Stimulated activated CD4-positive, alpha-beta T cell treated with anti-CD3 and anti-CD28 coated beads, Interleukin-1b, Interleukin-23, amount 100 ng/mL, for 4 hours (primary cell): ENCODE results near the gene GRIN3B.

Experiments used
- DNase-seq, 2 donors: peaks; one replicate each; pipeline ENCODE4 v3.0.0-alpha.2; 2020; ENCODE audit warnings: low read depth in 2 of 2

The GRIN3B gene

DNA sequence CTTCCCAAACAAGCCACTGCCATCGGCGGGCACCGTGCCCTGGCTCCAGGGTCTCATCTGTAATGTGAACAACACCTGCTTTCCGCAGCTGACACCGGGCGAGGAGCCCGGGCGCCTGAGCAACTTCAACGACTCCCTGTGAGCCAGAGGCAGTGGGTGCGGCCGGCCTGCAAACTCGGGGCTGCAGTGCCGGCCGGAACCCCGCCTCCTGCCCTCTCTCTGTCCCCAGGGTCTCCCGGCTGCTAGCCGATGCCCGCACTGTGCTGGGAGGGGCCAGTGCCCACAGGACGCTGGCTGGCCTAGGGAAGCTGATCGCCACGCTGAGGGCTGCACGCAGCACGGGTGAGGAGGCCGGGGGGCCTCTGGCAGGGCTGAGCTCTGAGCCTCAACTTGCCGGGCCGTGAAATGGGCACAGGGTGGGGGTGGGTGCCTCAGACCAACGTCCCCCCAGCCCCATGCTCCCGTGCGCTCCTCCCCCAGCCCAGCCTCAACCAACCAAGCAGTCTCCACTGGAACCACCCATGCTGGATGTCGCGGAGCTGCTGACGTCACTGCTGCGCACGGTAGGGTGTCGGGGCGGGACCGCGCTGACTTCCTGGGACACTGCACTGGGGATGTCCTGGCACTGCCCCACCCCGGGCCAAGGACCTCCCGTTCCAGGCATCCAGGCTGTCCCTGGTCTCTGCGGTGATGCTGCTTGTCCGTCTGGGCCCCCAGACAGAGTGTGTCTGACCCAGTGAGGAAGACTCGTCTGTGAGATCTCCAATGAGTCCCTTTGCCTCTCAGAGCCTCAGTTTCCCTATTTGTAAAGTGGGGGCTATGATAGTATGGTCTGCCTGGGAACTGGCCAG is 41.8 kb downstream of the GRIN3B start:
- no peak for DNase-seq

- no peak for DNase-seq
These were observed 42.7 kb downstream of the GRIN3B start for GRCh38 chr19:1042689-1043511.

GRCh38 chr19:1045247-1045603 is 45.0 kb downstream of the GRIN3B start:
- DNase-seq, result peak in 1 of 2 donors; percentile 41

- DNase-seq, result no peak
These were observed 46.0 kb downstream of the GRIN3B start for GRCh38 chr19:1046117-1046626.

DNA sequence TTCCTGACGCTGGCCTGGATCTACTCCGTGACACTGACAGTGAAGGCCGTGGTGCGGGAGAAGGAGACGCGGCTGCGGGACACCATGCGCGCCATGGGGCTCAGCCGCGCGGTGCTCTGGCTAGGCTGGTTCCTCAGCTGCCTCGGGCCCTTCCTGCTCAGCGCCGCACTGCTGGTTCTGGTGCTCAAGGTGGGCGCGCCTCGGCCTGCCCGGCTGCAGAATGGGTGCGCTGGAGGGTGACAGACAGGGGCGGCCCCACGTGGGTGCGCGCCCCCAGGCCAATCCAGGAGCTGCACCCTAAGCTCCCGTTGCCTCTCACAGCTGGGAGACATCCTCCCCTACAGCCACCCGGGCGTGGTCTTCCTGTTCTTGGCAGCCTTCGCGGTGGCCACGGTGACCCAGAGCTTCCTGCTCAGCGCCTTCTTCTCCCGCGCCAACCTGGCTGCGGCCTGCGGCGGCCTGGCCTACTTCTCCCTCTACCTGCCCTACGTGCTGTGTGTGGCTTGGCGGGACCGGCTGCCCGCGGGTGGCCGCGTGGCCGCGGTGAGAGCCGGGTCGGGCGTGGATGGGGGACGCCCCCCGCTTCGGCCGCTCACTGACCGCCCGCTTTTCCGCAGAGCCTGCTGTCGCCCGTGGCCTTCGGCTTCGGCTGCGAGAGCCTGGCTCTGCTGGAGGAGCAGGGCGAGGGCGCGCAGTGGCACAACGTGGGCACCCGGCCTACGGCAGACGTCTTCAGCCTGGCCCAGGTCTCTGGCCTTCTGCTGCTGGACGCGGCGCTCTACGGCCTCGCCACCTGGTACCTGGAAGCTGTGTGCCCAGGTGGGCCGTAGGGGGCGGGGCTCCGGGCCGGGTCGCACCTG is 46.8 kb downstream of the GRIN3B start:
- no peak for DNase-seq

- DNase-seq, result no peak
These were observed 47.5 kb downstream of the GRIN3B start for GRCh38 chr19:1047696-1048147.

DNA sequence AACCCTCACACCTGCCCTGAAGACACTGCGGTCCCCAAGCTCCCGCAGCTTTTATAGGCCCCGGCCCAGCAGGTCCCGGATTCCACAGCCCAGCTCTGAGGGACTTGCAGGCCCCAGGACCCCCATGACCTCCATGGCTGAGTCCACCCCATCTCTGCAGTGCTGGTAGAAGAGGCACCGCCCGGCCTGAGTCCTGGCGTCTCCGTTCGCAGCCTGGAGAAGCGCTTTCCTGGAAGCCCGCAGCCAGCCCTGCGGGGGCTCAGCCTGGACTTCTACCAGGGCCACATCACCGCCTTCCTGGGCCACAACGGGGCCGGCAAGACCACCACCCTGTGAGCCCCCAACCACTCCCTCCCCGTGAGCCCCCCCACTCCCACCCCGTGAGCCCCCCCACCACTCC is 48.9 kb downstream of the GRIN3B start:
- no peak for DNase-seq

GRCh38 chr19:1049800-1050199 is 49.6 kb downstream of the GRIN3B start:
- no peak for DNase-seq

GRCh38 chr19:1050989-1051788 is 51.0 kb downstream of the GRIN3B start:
- no peak for DNase-seq

GRCh38 chr19:1051791-1052190 is 51.6 kb downstream of the GRIN3B start:
- no peak for DNase-seq

- DNase-seq, result no peak
These were observed 52.2 kb downstream of the GRIN3B start for GRCh38 chr19:1052349-1052975.

DNA sequence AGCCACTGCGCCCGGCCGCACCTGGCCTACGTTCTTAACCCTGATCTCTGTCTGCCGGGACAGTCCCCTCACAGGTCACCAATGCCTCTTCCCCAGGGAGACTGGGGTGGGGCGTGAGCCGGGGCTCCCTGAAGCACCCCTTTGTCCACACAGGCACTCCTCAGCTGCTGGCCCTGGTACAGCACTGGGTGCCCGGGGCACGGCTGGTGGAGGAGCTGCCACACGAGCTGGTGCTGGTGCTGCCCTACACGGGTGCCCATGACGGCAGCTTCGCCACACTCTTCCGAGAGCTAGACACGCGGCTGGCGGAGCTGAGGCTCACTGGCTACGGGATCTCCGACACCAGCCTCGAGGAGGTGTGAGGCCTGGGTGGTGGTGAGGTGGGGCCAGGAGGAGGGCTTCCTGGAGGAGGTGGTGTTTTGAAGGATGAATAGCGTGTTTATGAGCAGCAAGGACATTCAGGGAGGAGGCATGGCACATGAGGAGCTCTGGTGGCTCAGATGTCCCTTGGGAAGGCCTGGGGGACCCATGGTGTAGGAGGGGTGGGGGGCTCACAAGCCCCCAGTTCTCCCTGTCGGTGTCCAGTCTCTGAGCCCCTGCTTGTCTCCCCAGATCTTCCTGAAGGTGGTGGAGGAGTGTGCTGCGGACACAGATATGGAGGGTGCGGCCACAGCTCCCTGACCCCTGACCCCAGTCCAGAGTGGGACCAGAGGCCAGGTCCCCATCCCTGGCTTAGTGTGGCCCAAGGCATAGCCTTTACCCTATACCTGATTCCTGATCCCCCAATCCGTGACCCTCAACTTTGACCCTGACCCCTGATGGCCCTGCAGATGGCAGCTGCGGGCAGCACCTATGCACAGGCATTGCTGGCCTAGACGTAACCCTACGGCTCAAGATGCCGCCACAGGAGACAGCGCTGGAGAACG is 53.2 kb downstream of the GRIN3B start:
- DNase-seq, result no peak

DNA sequence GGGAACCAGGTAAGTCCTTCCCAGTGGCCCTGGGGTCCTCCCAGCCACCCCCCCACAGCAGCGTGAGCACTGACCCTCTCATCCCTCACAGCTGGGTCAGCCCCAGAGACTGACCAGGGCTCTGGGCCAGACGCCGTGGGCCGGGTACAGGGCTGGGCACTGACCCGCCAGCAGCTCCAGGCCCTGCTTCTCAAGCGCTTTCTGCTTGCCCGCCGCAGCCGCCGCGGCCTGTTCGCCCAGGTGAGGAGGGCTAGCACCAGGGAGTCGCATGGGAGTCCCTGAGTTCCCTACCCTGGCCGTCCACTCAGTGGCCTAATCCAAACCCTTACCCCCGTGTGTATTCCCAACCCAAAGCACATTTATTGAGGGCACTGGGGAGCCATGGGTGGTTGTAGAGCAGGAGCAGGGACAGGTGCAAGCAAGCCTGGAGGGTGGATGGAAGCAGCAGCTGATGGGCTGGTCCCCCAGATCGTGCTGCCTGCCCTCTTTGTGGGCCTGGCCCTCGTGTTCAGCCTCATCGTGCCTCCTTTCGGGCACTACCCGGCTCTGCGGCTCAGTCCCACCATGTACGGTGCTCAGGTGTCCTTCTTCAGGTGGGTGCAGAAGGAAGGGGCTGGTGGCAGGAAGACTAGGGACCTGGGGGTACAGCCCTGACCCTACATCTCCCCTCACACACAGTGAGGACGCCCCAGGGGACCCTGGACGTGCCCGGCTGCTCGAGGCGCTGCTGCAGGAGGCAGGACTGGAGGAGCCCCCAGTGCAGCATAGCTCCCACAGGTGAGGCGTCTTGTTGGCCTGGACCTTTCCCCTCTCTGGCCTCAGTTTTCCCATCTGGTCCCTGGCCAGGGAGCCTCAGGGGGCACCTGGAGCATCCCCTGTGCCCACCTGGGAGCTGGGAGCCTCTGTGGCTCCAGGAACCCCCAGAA is 54.1 kb downstream of the GRIN3B start:
- no peak for DNase-seq

DNA sequence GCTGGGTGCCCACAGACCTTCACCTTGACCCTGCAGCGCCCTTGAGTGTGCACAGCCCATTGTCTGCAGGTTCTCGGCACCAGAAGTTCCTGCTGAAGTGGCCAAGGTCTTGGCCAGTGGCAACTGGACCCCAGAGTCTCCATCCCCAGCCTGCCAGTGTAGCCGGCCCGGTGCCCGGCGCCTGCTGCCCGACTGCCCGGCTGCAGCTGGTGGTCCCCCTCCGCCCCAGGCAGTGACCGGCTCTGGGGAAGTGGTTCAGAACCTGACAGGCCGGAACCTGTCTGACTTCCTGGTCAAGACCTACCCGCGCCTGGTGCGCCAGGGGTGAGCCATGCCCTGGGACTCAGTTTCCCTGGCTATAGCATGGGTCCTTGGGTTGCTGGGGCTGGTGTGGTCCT is 54.8 kb downstream of the GRIN3B start:
- DNase-seq, result no peak

DNA sequence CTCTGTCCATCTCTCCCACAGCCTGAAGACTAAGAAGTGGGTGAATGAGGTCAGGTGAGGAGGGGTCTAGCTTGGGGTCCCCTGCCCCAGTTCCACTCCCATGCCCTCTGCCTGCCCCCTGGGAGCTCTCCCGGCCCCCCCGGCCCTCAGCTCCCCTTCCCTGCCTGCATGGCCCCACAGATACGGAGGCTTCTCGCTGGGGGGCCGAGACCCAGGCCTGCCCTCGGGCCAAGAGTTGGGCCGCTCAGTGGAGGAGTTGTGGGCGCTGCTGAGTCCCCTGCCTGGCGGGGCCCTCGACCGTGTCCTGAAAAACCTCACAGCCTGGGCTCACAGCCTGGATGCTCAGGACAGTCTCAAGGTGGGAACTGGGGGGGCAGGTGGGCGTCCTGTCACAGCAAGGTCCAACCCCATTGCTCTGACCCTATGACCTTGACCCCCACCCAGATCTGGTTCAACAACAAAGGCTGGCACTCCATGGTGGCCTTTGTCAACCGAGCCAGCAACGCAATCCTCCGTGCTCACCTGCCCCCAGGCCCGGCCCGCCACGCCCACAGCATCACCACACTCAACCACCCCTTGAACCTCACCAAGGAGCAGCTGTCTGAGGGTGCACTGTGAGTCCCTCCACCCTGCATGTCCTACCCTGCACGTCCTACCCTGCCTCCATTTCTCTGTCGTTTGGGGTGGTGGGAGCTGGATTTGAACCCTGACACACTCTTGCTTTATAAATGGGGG is 55.8 kb downstream of the GRIN3B start:
- no peak for DNase-seq

DNA sequence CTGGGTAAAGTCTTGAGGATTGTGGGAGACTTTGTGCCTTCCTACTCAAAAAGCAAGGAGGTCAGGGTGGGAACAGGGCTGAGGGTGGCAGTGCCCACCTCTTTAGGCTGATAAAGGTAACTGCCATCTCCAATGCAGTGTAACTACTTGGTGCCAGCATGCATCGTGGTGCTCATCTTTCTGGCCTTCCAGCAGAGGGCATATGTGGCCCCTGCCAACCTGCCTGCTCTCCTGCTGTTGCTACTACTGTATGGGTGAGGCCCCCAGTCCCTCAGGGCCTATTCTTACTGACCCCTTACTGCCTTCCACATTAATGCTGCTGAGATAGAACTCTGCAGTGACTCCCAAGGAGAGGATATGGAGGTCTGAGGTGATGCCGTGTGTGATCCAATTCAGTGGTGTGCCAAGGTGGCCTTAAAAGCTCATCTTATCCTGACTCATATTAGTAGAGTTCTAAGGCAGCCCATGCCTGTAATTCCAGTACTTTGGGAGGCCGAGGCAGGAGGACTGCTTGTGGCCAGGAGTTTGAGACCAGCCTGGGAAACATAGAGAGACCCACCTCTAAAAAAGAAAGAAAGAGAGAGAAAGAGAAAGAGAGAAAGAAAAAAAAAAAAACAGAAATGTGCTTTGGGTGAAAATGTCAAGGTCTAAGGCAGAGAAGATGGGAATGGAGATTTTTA is 57.1 kb downstream of the GRIN3B start:
- no peak for DNase-seq

DNA sequence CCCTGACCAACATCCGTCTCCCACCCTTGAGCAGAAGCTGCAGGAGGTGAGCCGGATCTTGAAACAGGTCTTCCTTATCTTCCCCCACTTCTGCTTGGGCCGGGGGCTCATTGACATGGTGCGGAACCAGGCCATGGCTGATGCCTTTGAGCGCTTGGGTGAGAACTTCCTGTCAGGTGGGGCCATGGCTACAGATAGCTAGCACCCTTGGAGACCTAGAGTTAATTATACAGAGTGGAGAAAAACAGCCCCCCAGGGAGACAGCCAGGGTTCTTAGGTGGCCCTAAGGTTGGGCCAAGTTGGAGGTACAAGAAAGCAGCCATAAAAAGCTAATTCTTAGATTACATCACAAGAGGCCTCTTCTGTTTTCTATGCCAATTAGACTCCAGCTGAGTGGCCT is 57.9 kb downstream of the GRIN3B start:
- no peak for DNase-seq
